Lower leg skin (tissue), 3 donors: ENCODE data around the gene CTIF.

ENCODE experiments used
- CTCF ChIP-seq, 3 donors: fragments of 450-650 bp; IDR thresholded peaks; one replicate each; pipeline ENCODE4 v1.5.1; 2016; ENCODE audit warnings: antibody characterized with exemption in 3 of 3, mild to moderate bottlenecking in 3 of 3, moderate library complexity in 2 of 3
- POLR2A ChIP-seq, 2 donors: fragments of 450-650 bp; IDR thresholded peaks; one replicate each; pipeline ENCODE4 v1.6.1; 2016 to 2017; ENCODE audit warnings: antibody characterized with exemption in 2 of 2, mild to moderate bottlenecking in 1 of 2, moderate library complexity in 1 of 2

- TF ChIP-seq CTCF (IDR thresholded peaks at IDR 0.05), result no peak
- no peak for TF ChIP-seq POLR2A (IDR thresholded peaks at IDR 0.05)
These were observed 299.4 kb downstream of the CTIF start for GRCh38 chr18:48838166-48838775.
